Astrocyte of the spinal cord (primary cell): ENCODE results near the gene WWP2.
"Not testable (repeated sequence)": the region's sequence is repeated elsewhere in the genome, so short reads cannot be mapped to it uniquely, and the experiment has no call there.

Experiments used
- DNase-seq: peaks from one replicate; pipeline ENCODE4 v3.0.0; 2011; ENCODE audit warnings: low read depth, low spot score
- H3K4me3 ChIP-seq: 2 replicates; pipeline ENCODE4 v1.5.1; 2011; ENCODE audit warnings: low read depth, mild to moderate bottlenecking, low read length, moderate library complexity
- in situ Hi-C: cut with HindIII; loops from 2 replicates; pipeline ENCODE4 v1.10.0; 2017; ENCODE audit warnings: low sequenced_read_pairs
- TF ChIP-seq, protein P1 (sequence below): IDR thresholded peaks from 2 replicates; pipeline ENCODE4 v1.5.1; 2012; ENCODE audit warnings: low read depth, mild to moderate bottlenecking, low read length, inconsistent platforms

Gene WWP2

DNA sequence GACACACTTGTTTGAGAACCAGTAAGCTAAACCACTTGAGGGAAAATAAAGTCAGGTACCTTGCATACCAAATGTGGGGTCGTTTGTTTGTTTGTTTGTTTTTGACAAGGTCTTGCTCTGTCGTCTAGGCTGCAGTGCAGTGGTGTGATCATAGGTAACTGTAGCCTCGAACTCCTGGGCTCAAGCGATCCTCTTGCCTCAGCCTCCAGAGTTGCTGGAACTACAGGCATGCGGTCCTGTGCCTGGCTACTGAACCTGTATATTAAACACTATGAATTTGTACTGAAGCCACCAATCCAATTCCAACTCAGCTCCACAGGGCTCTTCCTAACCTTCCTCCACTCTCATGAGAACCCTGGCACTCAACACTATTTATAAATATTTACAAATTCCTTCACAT lies 51.9 kb downstream of the WWP2 start:
- no peak for DNase-seq
- in situ Hi-C loops, result no loop called here
- TF ChIP-seq, protein P1, sequence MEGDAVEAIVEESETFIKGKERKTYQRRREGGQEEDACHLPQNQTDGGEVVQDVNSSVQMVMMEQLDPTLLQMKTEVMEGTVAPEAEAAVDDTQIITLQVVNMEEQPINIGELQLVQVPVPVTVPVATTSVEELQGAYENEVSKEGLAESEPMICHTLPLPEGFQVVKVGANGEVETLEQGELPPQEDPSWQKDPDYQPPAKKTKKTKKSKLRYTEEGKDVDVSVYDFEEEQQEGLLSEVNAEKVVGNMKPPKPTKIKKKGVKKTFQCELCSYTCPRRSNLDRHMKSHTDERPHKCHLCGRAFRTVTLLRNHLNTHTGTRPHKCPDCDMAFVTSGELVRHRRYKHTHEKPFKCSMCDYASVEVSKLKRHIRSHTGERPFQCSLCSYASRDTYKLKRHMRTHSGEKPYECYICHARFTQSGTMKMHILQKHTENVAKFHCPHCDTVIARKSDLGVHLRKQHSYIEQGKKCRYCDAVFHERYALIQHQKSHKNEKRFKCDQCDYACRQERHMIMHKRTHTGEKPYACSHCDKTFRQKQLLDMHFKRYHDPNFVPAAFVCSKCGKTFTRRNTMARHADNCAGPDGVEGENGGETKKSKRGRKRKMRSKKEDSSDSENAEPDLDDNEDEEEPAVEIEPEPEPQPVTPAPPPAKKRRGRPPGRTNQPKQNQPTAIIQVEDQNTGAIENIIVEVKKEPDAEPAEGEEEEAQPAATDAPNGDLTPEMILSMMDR, result no peak
- H3K4me3 ChIP-seq, result no peak overlapping the region

DNA sequence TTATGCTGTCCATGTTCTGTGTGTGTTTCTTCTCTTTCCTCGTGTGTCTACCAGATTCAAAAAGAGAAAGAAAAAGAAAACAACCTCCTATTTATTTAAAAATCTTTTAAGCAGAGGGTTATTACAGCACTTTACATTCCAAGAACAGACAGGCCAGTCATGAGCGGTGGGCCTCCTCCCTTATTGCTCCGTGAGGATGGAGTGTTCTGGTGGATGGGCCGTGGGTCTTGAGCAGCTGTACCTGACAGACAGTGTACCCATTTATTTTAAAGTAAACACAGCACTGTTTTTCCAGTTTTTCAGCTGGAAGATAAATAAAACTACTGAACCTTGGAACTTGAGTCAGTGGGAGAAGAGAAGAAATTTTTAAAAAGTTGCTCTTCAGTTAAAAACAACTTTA lies 52.4 kb downstream of the WWP2 start:
- DNase-seq, result no peak
- TF ChIP-seq, protein P1, result no peak

DNA sequence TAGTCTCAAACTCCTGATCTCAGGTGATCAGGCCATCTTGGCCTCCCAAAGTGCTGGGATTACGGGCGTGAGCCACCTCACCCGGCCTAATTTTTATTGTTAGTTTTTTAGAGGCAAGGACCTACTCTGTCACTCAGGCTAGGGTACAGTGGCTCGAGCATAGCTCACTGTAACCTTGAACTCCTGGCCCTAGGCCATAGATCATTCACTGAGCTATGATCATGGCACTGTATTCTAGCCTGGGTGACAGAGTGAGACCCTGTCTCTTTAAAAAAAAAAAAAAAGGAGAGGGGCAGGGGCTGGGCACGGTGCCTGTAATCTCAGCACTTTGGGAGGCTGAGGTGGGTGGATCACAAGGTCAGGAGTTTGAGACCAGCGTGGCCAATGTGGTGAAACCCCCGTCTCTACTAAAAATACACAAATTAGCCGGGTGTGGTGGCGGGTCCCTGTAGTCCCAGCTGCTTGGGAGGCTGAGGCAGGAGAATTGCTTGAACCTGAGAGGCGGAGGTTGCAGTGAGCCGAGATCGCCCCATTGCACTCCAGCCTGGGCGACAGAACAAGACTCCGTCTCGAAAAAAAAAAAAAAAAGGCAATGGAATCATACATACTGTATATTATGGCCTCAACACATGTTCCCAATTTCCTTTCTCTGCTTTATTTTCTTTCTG lies 53.2 kb downstream of the WWP2 start:
- DNase-seq, in situ Hi-C loops, H3K4me3 ChIP-seq: not testable (repeated sequence)

More for the DNA sequence above, 52.4 kb downstream of the WWP2 start:
- H3K4me3 ChIP-seq, result no peak overlapping the region
- in situ Hi-C loops, result no loop called here

DNA sequence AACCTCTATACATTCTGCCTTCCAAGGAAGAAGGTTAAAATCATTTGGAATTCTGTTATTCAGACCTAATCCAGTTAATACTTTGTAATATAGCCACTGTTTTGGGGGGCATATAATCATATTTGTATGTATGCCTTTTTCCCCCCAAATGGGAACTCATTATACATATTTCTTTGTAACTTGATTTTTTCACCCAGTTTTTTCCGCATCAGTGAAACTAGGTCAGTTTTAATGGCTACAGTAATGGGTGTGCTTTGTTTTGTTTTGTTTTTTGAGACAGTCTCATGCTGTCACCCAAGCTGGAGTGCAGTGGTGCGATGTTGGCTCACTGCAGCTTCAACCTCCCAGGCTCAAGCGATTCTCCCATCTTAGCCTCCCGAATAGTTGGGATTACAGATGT lies 54.9 kb downstream of the WWP2 start:
- H3K4me3 ChIP-seq, result no peak overlapping the region
- TF ChIP-seq, protein P1, result no peak
- in situ Hi-C loops, result no loop called here
- DNase-seq, result no peak

DNA sequence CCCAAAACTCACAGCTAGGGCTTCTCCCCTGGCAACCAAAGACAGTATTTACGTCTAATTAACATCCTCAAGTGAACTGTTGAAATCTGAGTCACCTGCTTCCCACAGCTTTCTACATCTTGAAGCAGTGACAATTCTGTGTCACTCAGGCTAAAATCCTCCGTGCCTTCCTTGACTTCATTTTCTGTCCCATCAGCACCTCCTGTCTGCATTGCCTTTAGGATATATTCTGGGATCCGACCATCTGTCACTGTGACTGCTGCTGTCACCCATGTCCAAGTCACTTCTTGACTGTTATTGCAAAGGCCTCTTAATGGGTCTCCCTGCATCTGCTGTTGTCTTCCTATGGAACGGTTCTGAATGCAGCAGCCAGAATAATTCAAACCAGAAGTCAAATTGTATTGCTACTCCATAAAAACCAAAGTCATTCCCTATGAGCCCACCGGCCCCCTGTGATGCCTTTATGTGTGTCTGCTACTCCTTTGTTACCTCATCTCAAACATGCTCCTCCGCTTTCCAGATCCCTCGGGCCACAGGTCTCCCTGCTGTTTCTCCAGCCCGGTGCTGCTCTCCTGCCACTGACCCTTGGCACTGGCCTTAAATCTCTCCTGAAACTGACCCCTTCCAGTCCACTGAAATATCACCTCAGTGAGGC lies 56.9 kb downstream of the WWP2 start:
- DNase-seq, result no peak
- TF ChIP-seq, protein P1, result no peak
- in situ Hi-C loops, result no loop called here
- no peak overlapping the region for H3K4me3 ChIP-seq

DNA sequence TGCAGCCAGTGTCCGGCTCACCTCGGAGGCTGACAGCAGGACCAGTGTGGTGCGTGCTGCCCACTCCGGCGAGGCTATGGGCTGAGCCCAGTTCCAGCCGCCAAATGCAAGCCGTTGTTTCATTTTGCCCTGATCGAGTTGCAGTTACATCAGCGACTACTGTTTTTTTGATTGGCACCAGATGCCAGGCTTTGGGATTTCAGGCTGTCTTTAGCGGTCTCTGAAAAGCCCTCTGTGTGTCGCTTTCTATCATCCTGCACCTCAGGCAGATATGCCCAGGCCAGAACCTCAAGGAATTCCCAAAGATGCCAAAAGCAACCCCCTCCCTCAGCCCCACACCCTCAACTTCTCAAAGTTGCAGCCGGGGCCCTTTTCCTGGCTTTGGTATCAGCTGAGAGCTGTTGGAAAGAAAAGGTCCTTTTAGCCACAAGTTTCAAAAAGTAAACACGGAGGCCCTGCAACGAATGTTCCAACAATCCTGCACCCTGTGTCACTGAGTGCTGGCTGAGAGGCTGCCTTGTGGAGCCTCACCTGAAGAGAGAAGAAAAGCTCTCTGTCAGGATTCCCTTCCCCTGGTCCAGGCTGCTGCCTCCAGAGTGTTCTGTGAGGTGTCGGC lies 58.9 kb downstream of the WWP2 start:
- TF ChIP-seq, protein P1, result no peak
- H3K4me3 ChIP-seq, result no peak overlapping the region
- in situ Hi-C loops, result no loop called here
- no peak for DNase-seq

DNA sequence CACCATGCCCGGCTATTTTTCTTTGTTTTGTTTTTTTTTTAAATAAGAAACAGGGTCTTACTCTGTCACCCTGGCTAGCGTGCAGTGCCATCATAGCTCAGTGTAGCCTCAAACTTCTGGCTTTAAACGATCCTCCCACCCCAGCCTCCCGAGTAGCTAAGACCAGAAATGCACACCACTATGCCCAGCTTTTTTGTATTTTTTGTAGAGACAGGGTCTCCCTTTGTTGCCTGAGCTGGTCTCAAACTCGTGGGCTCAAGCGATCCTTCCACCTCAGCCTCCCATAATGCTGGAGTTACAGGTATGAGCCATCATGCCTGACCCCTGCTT lies 59.7 kb downstream of the WWP2 start:
- no peak for DNase-seq
- TF ChIP-seq, protein P1, result no peak
- H3K4me3 ChIP-seq, result no peak overlapping the region
- in situ Hi-C loops, result no loop called here
